Osteoblast (primary cell): ENCODE results near the gene CDC20. TPM values are rescaled to one million over a fixed set of nuclear protein-coding genes. Genes with fewer than 3 reads are reported as not detected.

Experiments used
- DNase-seq: peaks from one replicate; pipeline ENCODE4 v3.0.0; 2011; ENCODE audit warnings: low spot score, mixed read lengths; ENCODE audit not compliant: insufficient read length; ENCODE audit errors: missing footprints
- H2AFZ ChIP-seq: 2 replicates; pipeline ENCODE4 v1.6.0; 2011; ENCODE audit warnings: mild to moderate bottlenecking, low read length
- H3K27ac ChIP-seq: 2 replicates; pipeline ENCODE4 v1.5.1; 2011; ENCODE audit warnings: mild to moderate bottlenecking, low read depth, low read length, moderate library complexity
- H3K27me3 ChIP-seq: 2 replicates; pipeline ENCODE4 v1.6.0; 2012; ENCODE audit warnings: mild to moderate bottlenecking, control low read depth, inconsistent platforms, low read length, moderate library complexity; ENCODE audit not compliant: insufficient read depth
- H3K36me3 ChIP-seq: 2 replicates; pipeline ENCODE4 v1.5.1; 2011; ENCODE audit warnings: mild to moderate bottlenecking, low read length, control low read depth, moderate library complexity; ENCODE audit not compliant: insufficient read depth
- H3K4me1 ChIP-seq: 2 replicates; pipeline ENCODE4 v1.5.1; 2011; ENCODE audit warnings: mild to moderate bottlenecking, low read length, control low read depth, moderate library complexity; ENCODE audit not compliant: insufficient read depth
- H3K4me2 ChIP-seq: 2 replicates; pipeline ENCODE4 v1.6.0; 2011; ENCODE audit warnings: mild to moderate bottlenecking, low read length; ENCODE audit not compliant: insufficient read depth
- H3K4me3 ChIP-seq: fragments of 200-600 bp; sonication (generic); 3 replicates; pipeline ENCODE4 v1.5.1; 2012; ENCODE audit warnings: mild to moderate bottlenecking, low read length, inconsistent platforms; ENCODE audit not compliant: insufficient read depth
- H3K79me2 ChIP-seq: 2 replicates; pipeline ENCODE4 v1.6.0; 2012; ENCODE audit warnings: mild to moderate bottlenecking, low read length, control low read depth, inconsistent platforms; ENCODE audit not compliant: insufficient read depth
- H3K9me3 ChIP-seq: 2 replicates; pipeline ENCODE4 v1.5.1; 2011; ENCODE audit warnings: low read depth, low read length, control low read depth
- H4K20me1 ChIP-seq: 2 replicates; pipeline ENCODE4 v1.6.0; 2012; ENCODE audit warnings: mild to moderate bottlenecking, low read length, control low read depth; ENCODE audit not compliant: insufficient read depth
- CTCF ChIP-seq: IDR thresholded peaks from 2 replicates; pipeline ENCODE4 v1.5.1; 2011; ENCODE audit warnings: mild to moderate bottlenecking, low read depth, low read length, moderate library complexity; ENCODE audit errors: extremely low read depth
- total RNA-seq: library from RNA; depleted of rRNA; stranded (reverse); fragments of >200 nt; gene quantifications from 2 replicates; pipeline ENCODE4 v1.2.3, GENCODE V29; 2012

Gene CDC20
- total RNA-seq, 1 donor: 4.7 TPM

DNA sequence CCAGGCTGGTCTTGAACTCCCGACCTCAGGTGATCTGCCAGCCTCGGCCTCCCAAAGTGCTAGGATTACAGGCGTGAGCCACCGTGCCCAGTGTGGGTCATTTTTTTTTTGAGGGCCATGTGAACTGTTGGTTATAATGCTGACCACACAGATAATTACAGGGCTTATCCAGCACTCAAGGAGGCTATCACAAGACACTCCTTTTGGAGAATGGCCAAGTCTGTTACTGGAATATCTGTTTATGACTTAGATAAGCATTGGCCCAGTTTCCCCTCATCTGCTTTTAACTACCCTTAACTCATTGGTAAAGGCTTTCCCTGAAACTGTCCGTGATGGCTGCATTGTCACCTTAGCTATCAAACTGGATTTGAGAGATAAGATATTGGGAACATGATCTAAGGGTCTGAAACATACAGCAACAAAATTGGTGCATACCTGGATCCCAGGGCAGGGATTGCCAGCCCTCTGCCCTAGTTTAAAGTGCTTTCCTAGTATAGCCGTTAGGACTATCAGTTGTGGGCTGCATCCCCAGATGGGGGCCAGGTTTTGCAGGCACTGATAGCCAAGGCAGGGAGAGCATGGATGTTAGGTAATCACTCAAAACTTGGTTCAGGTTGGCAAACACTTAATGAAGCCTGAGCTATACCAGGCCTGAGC, 46.6 kb downstream of the CDC20 start:
- Histone ChIP-seq H2AFZ (no peak overlapping the region), H4K20me1 (peaks cover 16% of the 10 kb centered on the region), H3K9me3 (no peaks in the 10 kb centered on the region), H3K27ac (no peak overlapping the region), H3K27me3 (no peaks in the 10 kb centered on the region), H3K36me3 (peaks cover 59% of the 10 kb centered on the region), H3K4me2 (no peak overlapping the region), H3K79me2 (peaks cover 19% of the 10 kb centered on the region), H3K4me1 (no peaks in the 10 kb centered on the region), H3K4me3 (no peak overlapping the region)
- no peak for TF ChIP-seq CTCF
- DNase-seq: no peak

GRCh38 chr1:43405876-43406234, 47.1 kb downstream of the CDC20 start:
- Histone ChIP-seq H4K20me1 (peaks cover 16% of the 10 kb centered on the region), H3K4me2 (no peak overlapping the region), H3K9me3 (no peaks in the 10 kb centered on the region), H3K36me3 (peaks cover 59% of the 10 kb centered on the region), H3K27me3 (no peaks in the 10 kb centered on the region), H2AFZ (no peak overlapping the region), H3K4me1 (no peaks in the 10 kb centered on the region), H3K4me3 (no peak overlapping the region), H3K79me2 (peaks cover 17% of the 10 kb centered on the region), H3K27ac (no peak overlapping the region)
- no peak for TF ChIP-seq CTCF
- no peak for DNase-seq

GRCh38 chr1:43410571-43410970, 51.8 kb downstream of the CDC20 start:
- no peaks in the 10 kb centered on the region for H4K20me1 ChIP-seq
- H3K36me3 ChIP-seq: peaks cover 47% of the 10 kb centered on the region
- no peaks in the 10 kb centered on the region for H3K79me2 ChIP-seq
- no peak overlapping the region for H3K4me3 ChIP-seq
- no peak for TF ChIP-seq CTCF
- no peak overlapping the region for H3K27ac ChIP-seq
- no peaks in the 10 kb centered on the region for H3K27me3 ChIP-seq
- no peak for DNase-seq
- no peak overlapping the region for H3K4me2 ChIP-seq
- no peak overlapping the region for H2AFZ ChIP-seq
- H3K4me1 ChIP-seq: no peaks in the 10 kb centered on the region
- H3K9me3 ChIP-seq: no peaks in the 10 kb centered on the region

Other genes starting within 250 kb of the CDC20 start
- 46.3 and 50.7 TPM in 2 replicates for gene EBNA1BP2, start 186.7 kb upstream of the CDC20 start, total RNA-seq
- under 0.01 TPM in 1 of 2 replicates, not detected in the other for gene CFAP57, start 186.7 kb upstream of the CDC20 start, total RNA-seq
- not detected in 2 replicates for gene TMEM125, start 89.0 kb upstream of the CDC20 start, total RNA-seq
- gene C1orf210, start 73.4 kb upstream of the CDC20 start, total RNA-seq: not detected in 2 replicates
- not detected in 2 replicates for gene TIE1, start 58.0 kb upstream of the CDC20 start, total RNA-seq
- gene MPL, start 21.2 kb upstream of the CDC20 start, total RNA-seq: not detected in 2 replicates
- gene ELOVL1, start 9.0 kb downstream of the CDC20 start, total RNA-seq: 35.9 and 36.9 TPM in 2 replicates
- gene MED8, start 30.8 kb downstream of the CDC20 start, total RNA-seq: 64.8 and 65.9 TPM in 2 replicates
- gene SZT2, start 30.9 kb downstream of the CDC20 start, total RNA-seq: 41.0 and 42.0 TPM in 2 replicates
- gene HYI, start 95.0 kb downstream of the CDC20 start, total RNA-seq: 24.5 and 27.1 TPM in 2 replicates
- gene PTPRF, start 171.9 kb downstream of the CDC20 start, total RNA-seq: 12.1 and 13.0 TPM in 2 replicates